Activated CD4-positive, alpha-beta memory T cell treated with anti-CD3 and anti-CD28 coated beads for 36 hours (primary cell): ENCODE data around the gene ANKRD36C. TPM values are rescaled to one million over a fixed set of nuclear protein-coding genes. Genes with fewer than 3 reads are reported as not detected.
"Not testable (repeated sequence)": the region's sequence is repeated elsewhere in the genome, so short reads cannot be mapped to it uniquely, and the experiment has no call there.

Experiments used
- CTCF ChIA-PET: fragments of 350-600 bp; sonication (Branson Sonifier 250); formaldehyde crosslinking; loops from one replicate; lab custom pipeline; 2021; ENCODE audit warnings: antibody characterized with exemption, inconsistent platforms; lab: Charles Lee
- POLR2A ChIA-PET: fragments of 350-600 bp; sonication (Branson Sonifier 250); formaldehyde crosslinking; loops from one replicate; lab custom pipeline; 2021; ENCODE audit warnings: antibody characterized with exemption; lab: Charles Lee
- DNase-seq: peaks from one replicate; pipeline ENCODE4 v3.0.0-alpha.2; 2020
- H3K27ac Mint-ChIP-seq: one replicate; pipeline ENCODE4 v1.8.0; 2021; ENCODE audit warnings: mixed read lengths
- H3K27me3 Mint-ChIP-seq: one replicate; pipeline ENCODE4 v1.8.0; 2021; ENCODE audit warnings: mixed read lengths
- H3K36me3 Mint-ChIP-seq: one replicate; pipeline ENCODE4 v1.8.0; 2021; ENCODE audit warnings: mixed read lengths
- H3K4me1 Mint-ChIP-seq: one replicate; pipeline ENCODE4 v1.8.0; 2021; ENCODE audit warnings: low read depth, mixed read lengths
- H3K4me3 Mint-ChIP-seq: one replicate; pipeline ENCODE4 v1.8.0; 2021; ENCODE audit warnings: mild to moderate bottlenecking, mixed read lengths
- H3K9me3 Mint-ChIP-seq: one replicate; pipeline ENCODE4 v1.8.0; 2021; ENCODE audit warnings: mixed read lengths
- intact Hi-C: fragments of 100-400 bp; cut with micrococcal nuclease; formaldehyde crosslinking; loops from one replicate; pipeline ENCODE4 v1.15.1; 2023
- total RNA-seq, 2 experiments: library from RNA; stranded (reverse); gene quantifications; one replicate each; pipeline ENCODE4 v1.2.3, GENCODE V29; 2021

The ANKRD36C gene
- total RNA-seq, 2 experiments from 2014 or later: 32.4 to 37.3 TPM

DNA sequence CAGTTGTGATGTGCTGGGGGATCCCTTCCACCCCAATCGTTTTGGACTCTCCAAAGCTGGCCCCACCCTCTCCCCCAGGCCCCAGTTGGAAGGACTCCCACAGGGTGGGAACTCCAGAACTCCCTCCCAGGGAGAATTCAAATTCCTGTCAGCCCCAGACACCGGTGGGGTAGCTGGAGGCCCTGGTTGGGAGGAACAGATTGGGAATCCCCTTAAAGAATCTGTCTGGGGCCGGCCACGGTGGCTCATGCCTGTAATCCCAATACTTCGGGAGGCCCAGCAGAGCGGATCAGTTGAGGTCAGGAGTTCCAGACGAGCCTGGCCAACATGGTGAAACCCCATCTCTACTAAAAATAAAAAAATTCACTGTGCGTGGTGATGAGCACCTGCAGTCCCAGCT is 155.5 kb downstream of the ANKRD36C start:
- Mint-ChIP-seq H3K4me3 (no peak overlapping the region), H3K27me3 (no peaks in the 10 kb centered on the region), H3K4me1 (no peaks in the 10 kb centered on the region), H3K9me3 (peaks cover 2% of the 10 kb centered on the region), H3K36me3 (peaks cover 60% of the 10 kb centered on the region), H3K27ac (no peak overlapping the region)
- POLR2A ChIA-PET: no interaction called here
- CTCF ChIA-PET: no interaction called here
- intact Hi-C loops: no loop called here
- no peak for DNase-seq

DNA sequence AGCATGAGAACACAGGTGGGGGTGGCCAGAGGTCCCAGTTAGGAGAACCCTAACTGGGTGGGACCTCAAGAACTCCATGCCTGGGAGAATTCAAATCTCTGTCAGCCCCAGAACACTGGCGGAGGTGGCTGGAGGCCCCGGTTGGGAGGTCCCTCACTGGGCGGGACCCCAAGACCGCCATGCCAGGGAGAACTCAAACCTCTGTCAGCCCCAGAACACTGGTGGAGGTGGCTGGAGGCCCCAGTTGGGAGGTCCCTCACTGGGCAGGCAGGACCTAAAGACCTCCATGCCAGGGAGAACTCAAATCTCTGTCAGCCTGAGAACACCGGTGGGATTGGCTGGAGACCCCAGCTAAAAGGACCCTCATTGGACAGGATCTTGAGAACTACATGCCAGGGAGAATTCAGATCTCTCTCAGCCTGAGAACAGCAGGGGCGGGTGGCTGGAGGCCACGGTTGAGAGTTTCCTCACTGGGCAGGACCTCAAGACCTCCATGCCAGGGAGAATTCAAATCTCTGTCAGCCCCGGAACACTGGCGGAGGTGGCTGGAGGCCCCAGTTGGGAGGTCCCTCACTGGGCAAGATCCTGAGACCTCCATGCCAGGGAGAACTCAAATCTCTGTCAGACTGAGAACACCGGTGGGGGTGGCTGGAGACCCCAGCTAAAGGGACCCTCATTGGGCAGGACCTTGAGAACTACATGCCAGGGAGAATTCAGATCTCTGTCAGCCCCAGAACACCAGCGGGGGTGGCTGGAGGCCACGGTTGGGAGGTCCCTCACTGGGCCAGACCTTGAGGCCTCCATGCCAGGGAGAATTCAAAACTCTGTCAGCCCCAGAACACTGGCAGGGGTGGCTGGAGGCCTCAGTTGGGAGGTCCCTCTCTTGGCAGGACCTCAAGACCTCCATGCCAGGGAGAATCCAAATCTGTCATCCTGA is 157.3 kb downstream of the ANKRD36C start:
- DNase-seq, intact Hi-C loops, CTCF ChIA-PET, POLR2A ChIA-PET, H3K27ac Mint-ChIP-seq, H3K4me1 Mint-ChIP-seq, H3K27me3 Mint-ChIP-seq, H3K9me3 Mint-ChIP-seq, H3K4me3 Mint-ChIP-seq: not testable (repeated sequence)
- H3K36me3 Mint-ChIP-seq: peaks cover 71% of the 10 kb centered on the region

DNA sequence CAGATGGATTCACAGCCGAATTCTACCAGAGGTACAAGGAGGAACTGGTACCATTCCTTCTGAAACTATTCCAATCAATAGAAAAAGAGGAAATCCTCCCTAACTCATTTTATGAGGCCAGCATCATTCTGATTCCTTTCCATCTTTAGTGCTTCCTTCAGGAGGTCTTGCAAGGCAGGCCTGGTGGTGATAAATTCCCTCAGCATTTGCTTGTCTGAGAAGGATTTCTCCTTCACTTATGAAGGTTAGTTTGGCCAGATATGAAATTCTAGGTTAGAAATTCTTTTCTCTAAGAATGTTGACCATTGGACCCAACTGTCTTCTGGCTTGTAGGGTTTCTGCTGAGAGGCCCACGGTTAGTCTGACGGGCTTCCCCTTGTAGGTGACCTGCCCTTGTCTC is 167.4 kb downstream of the ANKRD36C start:
- H3K27ac Mint-ChIP-seq, CTCF ChIA-PET, intact Hi-C loops, H3K27me3 Mint-ChIP-seq, POLR2A ChIA-PET, H3K4me3 Mint-ChIP-seq, H3K4me1 Mint-ChIP-seq, DNase-seq: not testable (repeated sequence)
- peaks cover 65% of the 10 kb centered on the region for H3K9me3 Mint-ChIP-seq
- peaks cover 33% of the 10 kb centered on the region for H3K36me3 Mint-ChIP-seq

DNA sequence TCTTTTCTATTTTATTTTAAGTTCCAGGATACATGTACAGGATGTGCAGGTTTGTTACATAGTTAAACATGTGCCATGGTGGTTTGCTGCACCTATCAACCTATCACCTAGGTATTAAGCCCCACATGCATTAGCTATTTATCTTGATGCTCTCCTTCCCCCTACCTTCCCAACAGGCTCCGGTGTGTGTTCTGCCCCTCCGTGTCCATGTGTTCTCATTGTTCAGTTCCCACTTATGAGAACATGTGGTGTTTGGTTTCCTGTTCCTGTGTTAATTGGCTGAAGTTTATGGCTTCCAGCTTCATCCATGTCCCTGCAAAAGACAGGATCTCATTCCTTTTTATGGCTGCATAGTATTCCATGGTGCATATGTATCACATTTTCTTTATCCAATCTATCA is 174.1 kb downstream of the ANKRD36C start:
- H3K4me3 Mint-ChIP-seq, CTCF ChIA-PET, DNase-seq, H3K4me1 Mint-ChIP-seq, H3K27ac Mint-ChIP-seq, intact Hi-C loops, H3K27me3 Mint-ChIP-seq, POLR2A ChIA-PET: not testable (repeated sequence)
- peaks cover 48% of the 10 kb centered on the region for H3K36me3 Mint-ChIP-seq
- peaks cover 61% of the 10 kb centered on the region for H3K9me3 Mint-ChIP-seq

DNA sequence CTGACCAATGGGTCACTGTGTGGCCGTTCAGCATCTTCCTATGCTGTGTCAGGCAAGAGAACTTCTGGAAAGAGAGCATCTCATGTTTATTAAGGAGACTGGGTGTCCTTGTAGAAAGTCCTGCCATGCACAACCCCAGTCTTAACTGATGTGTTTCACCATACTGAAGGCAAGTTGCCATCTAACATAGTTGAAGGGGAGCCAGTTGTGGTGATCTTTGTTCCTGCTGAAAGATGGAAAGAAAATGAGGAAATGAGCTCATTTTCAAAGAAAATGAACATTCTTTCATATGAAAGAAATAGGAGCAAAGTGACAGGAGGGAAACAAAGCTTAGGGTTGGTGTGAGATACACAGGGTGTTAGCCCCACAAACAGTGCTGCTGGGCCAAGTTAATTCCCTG is 178.3 kb downstream of the ANKRD36C start:
- H3K36me3 Mint-ChIP-seq: peaks cover 47% of the 10 kb centered on the region
- DNase-seq, H3K27ac Mint-ChIP-seq, intact Hi-C loops, H3K27me3 Mint-ChIP-seq, H3K4me3 Mint-ChIP-seq, H3K4me1 Mint-ChIP-seq, CTCF ChIA-PET, POLR2A ChIA-PET: not testable (repeated sequence)
- peaks cover 38% of the 10 kb centered on the region for H3K9me3 Mint-ChIP-seq

DNA sequence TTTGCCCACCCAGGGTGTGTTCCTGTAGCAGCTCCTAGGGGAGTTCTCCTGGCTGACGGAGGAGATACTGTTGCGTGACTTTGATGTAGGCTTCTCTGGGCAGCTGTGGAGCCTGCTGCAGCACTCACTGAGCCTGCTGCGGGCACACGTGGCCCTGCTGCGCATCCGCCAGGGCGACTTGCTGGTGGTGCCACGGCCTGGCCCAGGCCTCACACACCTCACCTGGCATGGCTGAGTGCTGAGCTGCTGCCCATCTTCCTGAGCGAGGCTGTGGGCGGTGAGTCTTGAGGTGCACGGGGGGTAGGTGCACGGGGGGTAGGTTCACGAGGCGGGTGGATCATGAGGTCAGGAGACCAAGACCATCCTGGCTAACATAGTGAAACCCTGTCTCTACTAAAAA is 191.7 kb downstream of the ANKRD36C start:
- Mint-ChIP-seq H3K27me3 (no peaks in the 10 kb centered on the region), H3K9me3 (peaks cover 43% of the 10 kb centered on the region), H3K4me1 (no peaks in the 10 kb centered on the region), H3K27ac (no peak overlapping the region), H3K36me3 (peaks cover 6% of the 10 kb centered on the region), H3K4me3 (no peak overlapping the region)
- CTCF ChIA-PET: no interaction called here
- POLR2A ChIA-PET: no interaction called here
- no peak for DNase-seq
- intact Hi-C loops: no loop called here

DNA sequence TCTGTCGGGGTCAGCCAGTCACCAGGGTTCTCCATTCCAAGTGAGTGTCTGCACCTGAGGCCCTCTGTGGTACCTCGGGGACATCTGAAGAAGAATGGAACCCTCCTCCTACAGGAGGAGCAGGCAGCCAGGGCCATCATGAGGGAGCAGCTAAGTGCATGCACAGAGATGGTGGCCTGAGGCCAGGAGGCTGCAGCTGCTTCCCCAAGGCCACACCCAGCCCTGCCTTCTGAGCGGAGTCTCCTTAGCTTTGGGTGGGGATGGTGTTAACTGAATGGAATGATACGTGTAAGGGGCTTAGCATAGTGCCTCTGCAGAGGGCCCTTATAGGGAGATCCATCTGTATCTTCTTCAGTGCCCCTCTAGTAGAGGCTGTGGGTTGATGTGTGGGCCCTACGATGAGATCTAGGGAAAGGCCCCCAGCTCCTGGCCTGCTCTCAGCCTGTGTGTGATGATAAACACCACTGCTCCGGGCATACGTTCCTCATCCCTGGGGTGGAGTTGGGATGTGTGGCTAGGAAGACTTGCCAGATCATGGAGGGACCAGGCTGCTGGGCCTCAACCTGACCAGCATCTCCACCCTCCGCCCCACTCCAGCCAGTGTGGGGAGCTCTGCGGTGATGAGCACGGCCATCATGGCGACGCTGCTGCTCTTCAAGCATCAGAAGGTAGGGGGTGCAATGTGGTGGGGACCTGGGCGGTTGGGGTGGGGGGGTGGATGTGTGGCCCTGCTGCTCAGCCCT is 192.3 kb downstream of the ANKRD36C start:
- DNase-seq, H3K36me3 Mint-ChIP-seq, H3K27me3 Mint-ChIP-seq, H3K4me1 Mint-ChIP-seq, intact Hi-C loops, H3K4me3 Mint-ChIP-seq, CTCF ChIA-PET, POLR2A ChIA-PET, H3K27ac Mint-ChIP-seq: not testable (repeated sequence)
- peaks cover 38% of the 10 kb centered on the region for H3K9me3 Mint-ChIP-seq

DNA sequence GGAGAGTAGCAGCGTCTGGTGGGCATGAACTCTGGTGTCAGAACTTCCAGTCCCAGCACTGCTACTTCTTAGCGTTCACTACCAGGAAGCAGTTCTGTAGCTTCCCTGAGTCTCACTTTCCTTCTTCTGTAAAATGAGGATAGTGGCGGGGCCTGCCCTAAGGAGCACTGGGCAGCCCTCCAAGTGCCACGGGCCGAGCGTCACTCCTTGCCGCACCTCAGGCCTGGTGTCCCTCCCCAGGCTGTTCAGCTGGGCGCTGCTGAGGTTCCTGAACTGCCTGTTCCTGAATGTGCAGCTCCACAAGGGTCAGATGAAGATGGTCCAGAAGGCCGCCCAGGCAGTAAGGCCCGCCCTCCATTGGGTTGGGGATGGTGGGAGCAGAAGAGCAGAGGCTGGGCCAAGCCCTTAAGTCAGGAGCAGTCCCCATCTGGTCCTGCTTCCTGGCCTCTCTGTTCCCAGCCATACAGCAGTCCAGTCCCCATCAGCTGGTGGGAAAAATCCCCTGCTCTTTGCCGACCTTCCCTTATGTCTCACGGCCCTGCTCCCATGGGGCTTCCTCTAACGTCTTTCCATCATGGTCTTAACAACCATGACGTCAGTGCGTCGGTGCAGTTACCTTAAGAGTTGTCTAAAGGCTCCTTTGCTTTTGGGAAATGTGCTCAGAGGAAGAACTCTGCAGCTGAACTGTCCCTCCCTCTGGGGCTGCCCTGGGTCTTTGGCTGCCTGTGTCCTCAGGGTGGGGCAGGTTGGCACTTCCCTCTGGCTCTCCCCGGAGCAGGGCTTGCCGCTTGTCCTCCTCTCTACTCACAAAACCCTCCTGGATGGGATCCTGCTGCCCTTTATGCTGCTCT is 195.2 kb downstream of the ANKRD36C start:
- intact Hi-C loops, H3K27me3 Mint-ChIP-seq, H3K36me3 Mint-ChIP-seq, H3K27ac Mint-ChIP-seq, POLR2A ChIA-PET, CTCF ChIA-PET, H3K4me1 Mint-ChIP-seq, H3K4me3 Mint-ChIP-seq, DNase-seq: not testable (repeated sequence)
- peaks cover 23% of the 10 kb centered on the region for H3K9me3 Mint-ChIP-seq

DNA sequence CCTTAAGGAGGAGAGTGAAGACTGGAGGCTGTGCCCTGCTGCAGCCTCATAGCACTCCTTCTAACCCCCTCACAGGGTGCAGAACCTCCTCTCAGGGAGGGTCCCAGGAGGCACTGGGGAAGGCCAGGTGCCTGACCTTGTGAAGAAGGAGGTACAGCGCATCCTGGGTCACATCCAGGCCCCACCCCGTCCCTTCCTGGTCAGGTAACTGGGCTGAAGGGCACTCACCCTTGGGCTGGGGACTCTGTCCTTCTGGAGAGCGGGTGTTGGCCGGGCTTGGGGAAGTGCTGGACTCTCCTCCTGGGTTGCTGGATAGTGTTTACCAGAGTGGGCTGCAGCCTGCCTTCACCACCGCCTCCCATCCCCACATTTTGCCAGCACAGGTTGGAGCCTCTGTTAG is 197.7 kb downstream of the ANKRD36C start:
- POLR2A ChIA-PET, H3K4me3 Mint-ChIP-seq, H3K4me1 Mint-ChIP-seq, intact Hi-C loops, H3K9me3 Mint-ChIP-seq, DNase-seq, CTCF ChIA-PET, H3K36me3 Mint-ChIP-seq, H3K27me3 Mint-ChIP-seq, H3K27ac Mint-ChIP-seq: not testable (repeated sequence)

DNA sequence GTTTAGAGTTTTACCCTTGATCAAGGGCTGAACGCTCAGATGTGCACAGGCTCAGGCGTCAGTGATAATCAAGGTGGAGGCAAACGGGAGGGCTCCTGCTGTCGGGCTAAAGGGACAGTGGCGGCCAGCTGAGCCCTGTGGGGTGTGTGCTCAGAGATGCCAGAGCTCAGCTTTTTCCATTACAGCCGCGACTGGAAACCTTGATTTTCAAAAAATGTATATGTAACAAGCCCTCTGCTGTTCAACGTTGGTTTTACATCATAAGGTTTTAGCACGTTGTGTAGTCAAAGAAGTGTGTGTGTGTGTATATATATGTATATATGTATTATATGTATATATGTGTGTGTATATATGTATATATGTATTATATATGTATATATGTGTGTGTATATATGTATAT is 201.4 kb downstream of the ANKRD36C start:
- H3K27me3 Mint-ChIP-seq, H3K27ac Mint-ChIP-seq, H3K36me3 Mint-ChIP-seq, DNase-seq, H3K4me1 Mint-ChIP-seq, CTCF ChIA-PET, POLR2A ChIA-PET, H3K9me3 Mint-ChIP-seq, H3K4me3 Mint-ChIP-seq, intact Hi-C loops: not testable (repeated sequence)

DNA sequence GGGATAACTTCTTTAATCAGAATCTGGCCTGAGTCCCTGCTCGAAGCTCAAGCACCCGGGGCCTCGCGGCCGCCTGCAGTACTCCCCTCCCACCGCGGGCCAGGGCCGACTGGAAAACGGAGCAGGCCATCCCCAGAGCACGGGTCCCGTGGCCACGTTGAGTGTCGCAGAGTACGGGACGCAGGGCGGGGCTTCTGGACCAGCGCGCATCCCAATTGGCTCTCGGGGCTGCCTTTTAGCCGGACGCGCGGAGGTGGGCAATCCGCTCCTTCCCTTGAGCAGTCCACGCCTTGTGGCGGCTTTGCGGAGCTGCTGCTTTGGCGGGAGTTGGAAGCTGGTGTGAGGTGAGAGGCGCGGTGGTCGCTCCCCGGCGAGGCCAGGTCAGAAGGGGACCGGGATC is 202.2 kb downstream of the ANKRD36C start:
- H3K4me3 Mint-ChIP-seq, intact Hi-C loops, CTCF ChIA-PET, POLR2A ChIA-PET, DNase-seq, H3K27me3 Mint-ChIP-seq, H3K9me3 Mint-ChIP-seq, H3K36me3 Mint-ChIP-seq, H3K4me1 Mint-ChIP-seq, H3K27ac Mint-ChIP-seq: not testable (repeated sequence)

DNA sequence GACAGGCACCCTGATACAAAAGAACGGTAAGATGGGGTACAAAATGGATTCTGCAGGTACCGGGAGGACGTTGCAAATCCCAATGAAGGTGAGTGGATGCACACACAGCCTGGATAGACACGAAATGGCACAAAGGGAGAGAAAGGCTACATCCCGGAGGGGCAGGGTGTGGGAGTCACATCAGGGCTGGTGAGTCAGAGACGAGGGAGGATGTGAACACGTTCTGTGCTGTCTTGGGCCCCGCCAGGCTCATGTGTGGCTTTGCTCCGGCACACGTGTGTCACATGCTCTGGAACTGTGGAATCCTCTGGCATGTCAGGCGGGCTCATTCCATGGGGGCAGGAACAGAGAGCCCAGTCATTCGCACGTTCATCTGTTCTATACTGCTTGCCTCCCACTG is 203.0 kb downstream of the ANKRD36C start:
- H3K36me3 Mint-ChIP-seq, H3K4me1 Mint-ChIP-seq, H3K4me3 Mint-ChIP-seq, H3K27ac Mint-ChIP-seq, CTCF ChIA-PET, DNase-seq, H3K27me3 Mint-ChIP-seq, POLR2A ChIA-PET, intact Hi-C loops, H3K9me3 Mint-ChIP-seq: not testable (repeated sequence)
